ENCODE data around the gene PRRX2. TPM values are rescaled to one million over a fixed set of nuclear protein-coding genes. Genes with fewer than 3 reads are reported as not detected.

PRRX2 gene
- total and polyA plus RNA-seq, 4 donors = 0.52 to 14.8 (median 3.2) TPM

DNA sequence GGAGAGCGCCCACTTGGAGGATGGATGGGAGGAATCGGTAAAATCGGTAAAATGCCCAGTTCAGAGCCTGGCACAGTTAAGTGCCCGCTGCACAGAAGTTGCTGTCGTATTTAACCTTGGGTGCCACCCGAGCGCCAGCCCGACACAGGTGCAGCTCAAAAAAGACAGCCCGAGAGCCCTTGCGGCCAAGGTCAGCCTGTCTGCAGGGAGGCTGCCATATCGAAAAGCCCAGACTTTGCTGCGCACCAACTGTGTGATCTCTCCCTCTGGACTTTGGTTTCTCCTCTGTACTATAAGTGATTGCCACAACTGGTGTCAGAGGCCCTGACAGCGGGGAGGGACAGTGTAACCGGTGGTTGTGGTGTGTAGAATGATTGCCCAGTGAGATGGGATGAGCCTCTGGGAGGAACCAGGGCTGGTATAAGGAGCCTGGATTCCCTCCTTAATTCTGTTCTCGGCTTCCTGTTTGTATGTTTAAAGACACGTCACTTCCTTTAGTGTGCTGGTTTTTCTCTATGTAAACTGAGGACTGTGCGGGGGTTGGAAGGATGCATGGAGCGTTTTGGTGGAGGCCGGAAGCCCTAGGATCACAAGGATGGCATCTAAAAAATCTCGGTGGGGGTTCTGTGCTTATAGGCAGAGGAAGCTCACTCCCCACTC is 38.7 kb upstream of the PRRX2 start:
- 8% methylated on average over 17 of the region's 20 CpGs for whole genome bisulfite sequencing (ENCODE audit: insufficient coverage)
- Histone ChIP-seq H3K27ac (ENCODE audit: low read depth, low read length) (peak overlapping the region; percentile 90), H3K36me3 (ENCODE audit: control insufficient read depth, insufficient read depth, low read length) (peaks cover 23% of the 10 kb centered on the region), H3K9me3 (ENCODE audit: control insufficient read depth, insufficient read depth, low read length) (no peaks in the 10 kb centered on the region), H3K4me1 (ENCODE audit: control insufficient read depth, insufficient read depth, low read length) (peaks cover 46% of the 10 kb centered on the region), H3K27me3 (ENCODE audit: control insufficient read depth, insufficient read depth, low read length) (no peaks in the 10 kb centered on the region), H3K4me3 (ENCODE audit: low read depth, low read length) (peak overlapping the region; percentile 90)
- DNase-seq (ENCODE audit: low read depth in 4 of 6, low spot score in 6 of 6) = no peak

DNA sequence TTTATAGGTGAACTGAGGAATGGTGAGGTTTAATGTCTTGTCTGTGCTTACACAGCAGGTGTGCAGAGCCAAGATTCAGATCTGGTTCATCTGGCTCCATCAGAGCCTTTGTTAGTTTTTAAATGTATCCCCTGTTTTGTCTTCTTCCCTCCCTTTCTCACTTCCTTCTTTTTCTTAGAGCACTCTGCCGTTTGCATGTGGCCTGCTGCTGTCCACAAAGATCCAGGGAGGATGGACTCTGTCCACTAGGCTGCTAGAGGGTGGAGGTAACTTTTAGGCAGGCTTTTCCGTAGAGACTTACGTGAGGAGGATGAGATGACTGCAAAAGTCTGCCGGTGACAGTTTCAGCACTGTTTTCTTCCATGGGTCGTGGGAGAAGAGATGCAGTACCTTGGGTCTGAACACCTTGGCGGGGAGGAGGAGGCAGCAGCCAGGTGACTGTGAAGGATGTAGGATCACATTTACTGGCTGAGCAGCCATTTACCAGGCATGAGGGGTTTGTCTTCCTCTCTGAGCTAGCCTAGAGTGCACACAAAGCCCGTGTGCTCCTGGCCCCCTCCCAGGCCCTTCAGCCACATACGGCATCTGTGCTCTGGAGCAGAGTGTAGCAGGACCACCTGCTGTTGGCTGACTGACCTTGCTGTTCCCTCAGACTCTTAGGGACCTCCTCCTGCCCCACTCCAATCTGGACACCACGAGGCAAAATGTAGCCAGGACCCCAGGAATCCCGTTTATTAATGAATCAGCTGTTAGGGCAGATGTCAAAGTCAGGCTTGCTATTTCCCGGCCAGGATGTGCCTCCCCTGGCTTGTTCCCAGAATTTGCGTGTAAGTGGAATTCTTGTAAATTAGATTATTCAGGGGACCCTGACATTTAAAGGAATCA is 37.6 kb upstream of the PRRX2 start:
- WGBS (ENCODE audit: insufficient coverage) = 46% methylated on average over 10 of the region's 12 CpGs
- Histone ChIP-seq H3K27me3 (ENCODE audit: control insufficient read depth, insufficient read depth, low read length) (no peaks in the 10 kb centered on the region), H3K36me3 (ENCODE audit: control insufficient read depth, insufficient read depth, low read length) (peaks cover 30% of the 10 kb centered on the region), H3K27ac (ENCODE audit: low read depth, low read length) (no peak overlapping the region), H3K4me3 (ENCODE audit: low read depth, low read length) (no peak overlapping the region), H3K9me3 (ENCODE audit: control insufficient read depth, insufficient read depth, low read length) (no peaks in the 10 kb centered on the region), H3K4me1 (ENCODE audit: control insufficient read depth, insufficient read depth, low read length) (peaks cover 56% of the 10 kb centered on the region)
- DNase-seq (ENCODE audit: low read depth in 4 of 6, low spot score in 6 of 6) = no peak

DNA sequence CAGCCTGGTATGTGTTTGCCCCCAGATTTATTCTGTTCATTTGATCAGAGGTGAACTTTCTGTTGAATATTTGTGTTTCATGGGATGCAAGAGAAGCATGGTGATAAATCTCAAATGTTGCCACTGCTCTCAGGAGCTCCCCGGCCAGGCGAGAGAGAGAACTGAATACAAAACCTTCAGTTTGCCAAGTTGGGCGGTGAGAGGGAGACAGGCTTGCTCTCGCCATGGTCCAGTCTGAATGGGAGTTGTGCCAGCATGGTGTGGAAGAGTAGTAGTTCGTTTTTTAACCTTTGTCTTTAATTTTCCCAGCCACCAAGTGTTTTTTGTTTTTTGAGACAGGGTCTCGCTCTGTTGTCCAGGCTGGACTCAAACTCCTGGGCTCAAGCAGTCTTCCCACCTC is 36.7 kb upstream of the PRRX2 start:
- H3K36me3 ChIP-seq (ENCODE audit: control insufficient read depth, insufficient read depth, low read length) = peaks cover 39% of the 10 kb centered on the region
- no peak for DNase-seq (ENCODE audit: low read depth in 4 of 6, low spot score in 6 of 6)
- no peak overlapping the region for H3K4me3 ChIP-seq (ENCODE audit: low read depth, low read length)
- peaks cover 56% of the 10 kb centered on the region for H3K4me1 ChIP-seq (ENCODE audit: control insufficient read depth, insufficient read depth, low read length)
- no peak overlapping the region for H3K27ac ChIP-seq (ENCODE audit: low read depth, low read length)
- H3K27me3 ChIP-seq (ENCODE audit: control insufficient read depth, insufficient read depth, low read length) = no peaks in the 10 kb centered on the region
- 50% methylated on average over 5 of the region's 6 CpGs for WGBS (ENCODE audit: insufficient coverage)
- no peaks in the 10 kb centered on the region for H3K9me3 ChIP-seq (ENCODE audit: control insufficient read depth, insufficient read depth, low read length)

DNA sequence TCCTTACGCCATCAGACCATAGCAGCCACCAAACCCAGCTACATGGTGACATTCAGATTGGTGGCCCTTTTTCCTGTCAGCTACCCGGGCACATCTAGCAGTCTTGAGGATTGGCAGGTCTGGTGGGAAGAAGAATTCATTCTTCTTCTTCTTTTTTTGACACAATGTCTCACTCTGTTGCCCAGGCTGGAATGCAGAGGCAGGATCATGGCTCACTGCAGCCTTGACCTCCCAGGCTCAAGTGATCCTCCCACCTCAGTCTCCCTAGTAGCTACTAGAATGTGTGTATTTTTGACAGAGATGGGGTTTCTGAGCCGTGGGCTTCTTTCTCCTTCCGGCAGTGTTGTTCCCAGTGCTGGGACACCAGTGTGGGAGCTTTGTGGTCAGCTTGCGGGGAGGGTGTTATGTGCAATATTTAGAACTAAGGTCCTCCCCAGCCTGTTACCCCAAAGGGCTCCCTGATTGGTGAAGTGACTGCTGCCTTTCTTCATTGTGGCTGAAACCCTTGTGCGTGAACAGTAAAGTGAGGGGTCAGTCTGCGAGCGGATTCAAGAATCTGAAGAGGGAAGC is 36.1 kb upstream of the PRRX2 start:
- Histone ChIP-seq H3K4me1 (ENCODE audit: control insufficient read depth, insufficient read depth, low read length) (peaks cover 56% of the 10 kb centered on the region), H3K4me3 (ENCODE audit: low read depth, low read length) (no peak overlapping the region), H3K36me3 (ENCODE audit: control insufficient read depth, insufficient read depth, low read length) (peaks cover 45% of the 10 kb centered on the region), H3K27ac (ENCODE audit: low read depth, low read length) (no peak overlapping the region), H3K27me3 (ENCODE audit: control insufficient read depth, insufficient read depth, low read length) (no peaks in the 10 kb centered on the region), H3K9me3 (ENCODE audit: control insufficient read depth, insufficient read depth, low read length) (no peaks in the 10 kb centered on the region)
- DNase-seq (ENCODE audit: low read depth in 4 of 6, low spot score in 6 of 6) = no peak
- 100% methylated on average over 3 of the region's 8 CpGs for WGBS (ENCODE audit: insufficient coverage)

DNA sequence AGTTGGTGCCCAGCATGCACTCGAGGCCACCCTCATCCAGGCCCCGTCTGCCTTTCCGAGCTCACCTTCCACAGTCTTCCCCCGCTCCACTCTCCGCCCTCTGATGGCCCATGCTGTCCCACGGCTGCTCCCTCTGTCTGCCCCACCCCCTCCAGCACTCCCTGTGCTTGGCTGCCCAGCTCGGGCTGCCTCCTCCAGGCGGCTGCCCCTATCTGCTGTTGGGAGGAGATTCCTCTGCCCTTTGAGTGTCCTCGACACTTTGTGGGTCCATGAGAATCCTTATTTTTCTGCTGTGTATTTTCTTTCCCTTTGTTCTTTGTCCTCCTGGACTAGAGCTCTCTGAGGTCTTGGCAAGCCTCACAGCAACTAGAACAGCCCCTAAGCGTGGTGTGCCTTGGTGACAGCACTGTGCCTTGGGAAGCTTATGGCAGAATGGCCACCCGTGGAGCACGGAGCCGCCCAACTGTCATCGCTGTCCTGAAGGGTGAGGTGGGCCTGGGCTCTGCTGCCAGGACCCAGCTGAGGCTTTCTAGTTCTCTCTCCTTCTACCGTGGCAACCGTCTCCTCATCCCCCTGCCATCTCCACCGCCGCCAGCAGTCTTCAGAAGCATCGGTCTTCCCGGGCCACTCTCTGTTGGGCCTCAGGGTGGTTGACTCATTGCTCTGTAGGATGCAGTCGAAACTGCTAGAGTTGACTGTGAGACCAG is 34.3 kb upstream of the PRRX2 start:
- Histone ChIP-seq H3K27ac (ENCODE audit: low read depth, low read length) (peak overlapping the region; percentile 25), H3K9me3 (ENCODE audit: control insufficient read depth, insufficient read depth, low read length) (no peaks in the 10 kb centered on the region), H3K4me3 (ENCODE audit: low read depth, low read length) (no peak overlapping the region), H3K27me3 (ENCODE audit: control insufficient read depth, insufficient read depth, low read length) (no peaks in the 10 kb centered on the region), H3K36me3 (ENCODE audit: control insufficient read depth, insufficient read depth, low read length) (peaks cover 63% of the 10 kb centered on the region), H3K4me1 (ENCODE audit: control insufficient read depth, insufficient read depth, low read length) (peaks cover 49% of the 10 kb centered on the region)
- peak in 1 of 6 donors; percentile 45 for DNase-seq (ENCODE audit: low read depth in 4 of 6, low spot score in 6 of 6)
- WGBS (ENCODE audit: insufficient coverage) = 48% methylated on average over 17 of the region's 21 CpGs

DNA sequence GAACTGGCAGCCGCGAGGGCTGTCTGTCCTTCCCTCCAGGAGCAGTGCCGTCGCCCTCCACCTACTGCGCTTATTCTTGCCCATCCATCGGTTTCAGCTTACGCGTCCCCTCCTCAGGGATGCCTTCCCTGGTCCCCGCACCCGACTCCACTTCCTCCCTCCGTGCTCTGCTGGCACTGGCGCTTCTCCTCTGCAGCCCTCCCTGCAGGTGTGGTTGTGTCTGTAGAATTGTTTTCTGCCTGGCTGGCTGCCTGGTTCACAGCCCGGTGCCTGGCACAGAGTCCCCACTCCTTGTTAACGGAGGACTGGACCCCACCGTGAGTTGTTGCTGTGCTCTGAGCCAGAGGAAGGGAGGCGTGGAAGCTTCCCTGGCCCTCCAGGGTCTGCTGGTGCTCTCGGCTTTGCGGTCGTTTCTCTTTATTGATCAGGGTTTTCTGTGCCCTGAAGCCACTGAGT is 33.7 kb upstream of the PRRX2 start:
- H3K4me1 ChIP-seq (ENCODE audit: control insufficient read depth, insufficient read depth, low read length) = peaks cover 45% of the 10 kb centered on the region
- no peak for DNase-seq (ENCODE audit: low read depth in 4 of 6, low spot score in 6 of 6)
- WGBS (ENCODE audit: insufficient coverage) = 50% methylated on average over 12 of the region's 19 CpGs
- H3K4me3 ChIP-seq (ENCODE audit: low read depth, low read length) = no peak overlapping the region
- no peaks in the 10 kb centered on the region for H3K27me3 ChIP-seq (ENCODE audit: control insufficient read depth, insufficient read depth, low read length)
- H3K9me3 ChIP-seq (ENCODE audit: control insufficient read depth, insufficient read depth, low read length) = no peaks in the 10 kb centered on the region
- peaks cover 69% of the 10 kb centered on the region for H3K36me3 ChIP-seq (ENCODE audit: control insufficient read depth, insufficient read depth, low read length)
- H3K27ac ChIP-seq (ENCODE audit: low read depth, low read length) = no peak overlapping the region

DNA sequence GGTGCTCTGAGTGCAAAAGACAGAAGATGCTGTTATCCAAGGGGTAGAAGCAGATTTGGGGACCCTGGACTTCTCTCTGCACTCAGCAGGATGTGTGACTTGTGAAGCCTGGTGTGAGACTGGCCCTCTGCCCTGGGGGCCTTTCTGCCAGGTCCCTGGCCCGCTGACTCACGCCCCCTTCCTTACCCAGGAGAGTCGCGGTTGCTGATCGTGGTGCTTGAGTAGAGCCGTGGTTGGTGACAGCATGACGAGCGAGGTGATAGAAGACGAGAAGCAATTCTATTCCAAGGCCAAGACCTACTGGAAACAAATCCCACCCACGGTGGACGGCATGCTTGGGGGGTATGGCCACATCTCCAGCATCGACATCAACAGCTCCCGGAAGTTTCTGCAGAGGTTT is 33.0 kb upstream of the PRRX2 start:
- no peak for DNase-seq (ENCODE audit: low read depth in 4 of 6, low spot score in 6 of 6)
- Histone ChIP-seq H3K4me1 (ENCODE audit: control insufficient read depth, insufficient read depth, low read length) (peaks cover 39% of the 10 kb centered on the region), H3K27ac (ENCODE audit: low read depth, low read length) (no peak overlapping the region), H3K9me3 (ENCODE audit: control insufficient read depth, insufficient read depth, low read length) (no peaks in the 10 kb centered on the region), H3K36me3 (ENCODE audit: control insufficient read depth, insufficient read depth, low read length) (peaks cover 76% of the 10 kb centered on the region), H3K4me3 (ENCODE audit: low read depth, low read length) (no peak overlapping the region), H3K27me3 (ENCODE audit: control insufficient read depth, insufficient read depth, low read length) (no peaks in the 10 kb centered on the region)
- WGBS (ENCODE audit: insufficient coverage) = no CpG with 5 or more reads among the region's 13 CpGs

DNA sequence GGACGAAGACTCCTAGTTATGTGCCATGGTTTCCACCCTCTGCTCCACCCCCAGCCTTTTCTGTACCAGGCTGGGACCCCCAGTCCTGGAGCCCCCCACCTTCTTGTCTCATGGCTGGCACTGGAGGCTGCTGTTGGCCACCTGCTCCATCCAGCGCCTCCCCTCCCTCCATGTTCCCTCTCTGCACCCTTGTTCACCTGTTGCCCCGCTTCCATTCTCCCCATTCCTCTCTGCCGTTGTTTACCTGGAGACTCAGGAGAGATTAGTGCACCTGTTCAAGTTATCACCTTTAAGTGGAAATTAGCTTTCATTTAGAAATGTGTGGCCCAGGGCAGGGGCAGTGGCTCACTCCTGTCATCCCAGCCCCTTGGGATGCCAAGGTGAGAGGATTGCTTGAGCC is 32.2 kb upstream of the PRRX2 start:
- Histone ChIP-seq H3K27me3 (ENCODE audit: control insufficient read depth, insufficient read depth, low read length) (no peaks in the 10 kb centered on the region), H3K9me3 (ENCODE audit: control insufficient read depth, insufficient read depth, low read length) (no peaks in the 10 kb centered on the region), H3K27ac (ENCODE audit: low read depth, low read length) (no peak overlapping the region), H3K4me3 (ENCODE audit: low read depth, low read length) (no peak overlapping the region), H3K4me1 (ENCODE audit: control insufficient read depth, insufficient read depth, low read length) (peaks cover 32% of the 10 kb centered on the region), H3K36me3 (ENCODE audit: control insufficient read depth, insufficient read depth, low read length) (peaks cover 81% of the 10 kb centered on the region)
- WGBS (ENCODE audit: insufficient coverage) = no CpG with 5 or more reads among the region's 4 CpGs
- DNase-seq (ENCODE audit: low read depth in 4 of 6, low spot score in 6 of 6) = no peak

DNA sequence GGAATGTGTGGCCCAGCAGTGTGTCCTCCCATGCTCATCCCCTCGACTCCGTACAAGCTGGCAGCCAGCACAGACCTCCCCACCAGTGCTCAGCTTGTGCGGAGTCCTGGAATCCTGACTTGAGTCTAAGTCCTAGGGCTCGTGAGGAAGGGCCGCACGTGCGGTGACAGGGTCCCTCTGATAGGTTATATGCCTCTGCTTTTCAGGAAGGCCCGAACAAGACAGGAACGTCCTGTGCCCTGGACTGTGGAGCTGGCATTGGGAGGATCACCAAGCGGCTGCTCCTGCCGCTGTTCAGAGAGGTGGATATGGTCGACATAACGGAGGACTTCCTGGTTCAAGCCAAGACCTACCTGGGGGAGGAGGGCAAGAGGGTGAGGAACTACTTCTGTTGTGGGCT is 31.6 kb upstream of the PRRX2 start:
- 87% methylated on average over 13 of the region's 13 CpGs for WGBS (ENCODE audit: insufficient coverage)
- DNase-seq (ENCODE audit: low read depth in 4 of 6, low spot score in 6 of 6) = no peak
- Histone ChIP-seq H3K27ac (ENCODE audit: low read depth, low read length) (no peak overlapping the region), H3K27me3 (ENCODE audit: control insufficient read depth, insufficient read depth, low read length) (no peaks in the 10 kb centered on the region), H3K9me3 (ENCODE audit: control insufficient read depth, insufficient read depth, low read length) (no peaks in the 10 kb centered on the region), H3K4me3 (ENCODE audit: low read depth, low read length) (no peak overlapping the region), H3K36me3 (ENCODE audit: control insufficient read depth, insufficient read depth, low read length) (peaks cover 87% of the 10 kb centered on the region), H3K4me1 (ENCODE audit: control insufficient read depth, insufficient read depth, low read length) (peaks cover 31% of the 10 kb centered on the region)
